Measurements from ENCODE around the gene TP53BP1. TPM values are rescaled to one million over a fixed set of nuclear protein-coding genes. Genes with fewer than 3 reads are reported as not detected.

TP53BP1 gene
- total and polyA plus RNA-seq, 3 donors from 2014 or later, result 50.0 to 133 (median 112) TPM

GRCh38 chr15:43433165-43433564, 59.8 kb downstream of the TP53BP1 start:
- H3K4me3 ChIP-seq, result no peak overlapping the region
- no peaks in the 10 kb centered on the region for H3K4me1 ChIP-seq
- WGBS, 2 donors, result 90 to 91% methylated on average over 4 of the region's 4 CpGs
- DNase-seq, result no peak
- H3K36me3 ChIP-seq (ENCODE audit: low read depth, missing control alignments), result no peaks in the 10 kb centered on the region
- H3K27me3 ChIP-seq, result no peaks in the 10 kb centered on the region
- no peaks in the 10 kb centered on the region for H3K9me3 ChIP-seq
- intact Hi-C loops (cut with DNase I; ENCODE audit: low total_unique reads), result no loop called here
- H3K27ac ChIP-seq, result no peak overlapping the region
- no peak for TF ChIP-seq CTCF (IDR thresholded peaks at IDR 0.05)
- no peak for TF ChIP-seq POLR2A (IDR thresholded peaks at IDR 0.05)

- WGBS, 2 donors, result 61 to 70% methylated on average over 3 of the region's 3 CpGs
- Histone ChIP-seq H3K27ac (no peak overlapping the region), H3K9me3 (no peaks in the 10 kb centered on the region), H3K4me3 (no peak overlapping the region), H3K4me1 (no peaks in the 10 kb centered on the region), H3K36me3 (ENCODE audit: low read depth, missing control alignments) (no peaks in the 10 kb centered on the region), H3K27me3 (no peaks in the 10 kb centered on the region)
- intact Hi-C loops (cut with DNase I; ENCODE audit: low total_unique reads), result no loop called here
- no peak for TF ChIP-seq POLR2A (IDR thresholded peaks at IDR 0.05)
- no peak for TF ChIP-seq CTCF (IDR thresholded peaks at IDR 0.05)
- DNase-seq, result no peak
Measured at GRCh38 chr15:43429687-43430086, 63.3 kb downstream of the TP53BP1 start.

GRCh38 chr15:43423793-43424192, 69.2 kb downstream of the TP53BP1 start:
- H3K9me3 ChIP-seq, result no peaks in the 10 kb centered on the region
- WGBS, 2 donors, result 93 to 94% methylated on average over 3 of the region's 3 CpGs
- H3K4me1 ChIP-seq, result no peaks in the 10 kb centered on the region
- H3K27me3 ChIP-seq, result no peaks in the 10 kb centered on the region
- no peaks in the 10 kb centered on the region for H3K36me3 ChIP-seq (ENCODE audit: low read depth, missing control alignments)
- no peak for DNase-seq
- no peak for TF ChIP-seq POLR2A (IDR thresholded peaks at IDR 0.05)
- no peak for TF ChIP-seq CTCF (IDR thresholded peaks at IDR 0.05)
- no peak overlapping the region for H3K27ac ChIP-seq
- intact Hi-C loops (cut with DNase I; ENCODE audit: low total_unique reads), result no loop called here
- H3K4me3 ChIP-seq, result no peak overlapping the region

- Histone ChIP-seq H3K9me3 (no peaks in the 10 kb centered on the region), H3K4me3 (no peak overlapping the region), H3K27ac (no peak overlapping the region), H3K36me3 (ENCODE audit: low read depth, missing control alignments) (no peaks in the 10 kb centered on the region), H3K4me1 (no peaks in the 10 kb centered on the region), H3K27me3 (no peaks in the 10 kb centered on the region)
- DNase-seq, result no peak
- TF ChIP-seq CTCF (IDR thresholded peaks at IDR 0.05) (no peak), POLR2A (IDR thresholded peaks at IDR 0.05) (no peak)
- intact Hi-C loops (cut with DNase I; ENCODE audit: low total_unique reads), result no loop called here
- WGBS, 2 donors, result 95% methylated on average over 6 to 7 of the region's 7 CpGs
Measured at GRCh38 chr15:43420876-43421275, 72.1 kb downstream of the TP53BP1 start.

GRCh38 chr15:43420435-43420834, 72.5 kb downstream of the TP53BP1 start:
- H3K4me1 ChIP-seq, result no peaks in the 10 kb centered on the region
- DNase-seq, result no peak
- TF ChIP-seq CTCF (IDR thresholded peaks at IDR 0.05) (no peak), POLR2A (IDR thresholded peaks at IDR 0.05) (no peak)
- H3K27me3 ChIP-seq, result no peaks in the 10 kb centered on the region
- intact Hi-C loops (cut with DNase I; ENCODE audit: low total_unique reads), result no loop called here
- no peaks in the 10 kb centered on the region for H3K9me3 ChIP-seq
- H3K36me3 ChIP-seq (ENCODE audit: low read depth, missing control alignments), result no peaks in the 10 kb centered on the region
- H3K27ac ChIP-seq, result no peak overlapping the region
- H3K4me3 ChIP-seq, result no peak overlapping the region
- 80 to 82% methylated on average over 10 of the region's 10 CpGs for WGBS, 2 donors

Measured in testis (tissue), 3 donors.